GM19463 (cell line): ENCODE measurements around the gene PHIP.

Experiments
- ATAC-seq: cut with Tn5 transposase; IDR thresholded peaks from one replicate; pipeline ENCODE4 v1.9.1; 2021; ENCODE audit warnings: mild to moderate bottlenecking, moderate library complexity; ENCODE audit not compliant: unreplicated experiment

Gene PHIP

DNA sequence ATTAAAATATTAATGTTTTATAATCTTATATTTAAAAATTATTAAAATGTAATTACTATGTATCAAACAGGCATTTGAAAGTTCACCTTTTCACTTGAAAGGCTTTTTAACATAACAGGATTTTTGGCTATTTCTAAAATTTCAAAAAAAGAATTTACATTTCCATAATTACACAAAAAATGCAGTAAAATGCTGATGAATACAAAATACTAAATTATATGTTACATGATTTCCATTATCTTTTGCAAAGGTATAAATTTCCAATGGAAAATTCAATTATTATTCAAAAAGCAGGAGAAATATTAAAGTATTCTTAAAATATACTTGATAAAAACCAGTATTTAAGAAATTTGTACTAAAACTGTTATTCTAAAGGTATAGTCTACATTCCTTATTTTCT is 66.1 kb downstream of the PHIP start:
- no peak for ATAC-seq

DNA sequence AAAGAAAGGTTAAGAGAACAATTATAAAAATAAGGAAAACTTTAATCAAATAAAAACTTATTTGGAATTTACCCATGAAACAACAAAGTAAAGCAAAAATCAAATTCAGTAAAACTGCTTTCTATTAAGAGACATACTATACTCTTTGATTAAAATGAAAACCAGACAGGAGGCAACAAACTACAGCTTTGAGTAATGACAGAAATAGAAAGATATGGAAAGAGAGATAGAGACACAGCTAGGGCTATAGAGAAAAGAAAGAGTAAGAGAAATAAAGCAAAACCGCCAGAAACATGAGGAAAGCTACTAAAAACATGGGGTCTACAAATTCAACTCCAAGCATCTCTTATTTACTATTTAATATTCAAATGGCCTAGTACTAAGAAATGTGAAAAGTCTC is 67.6 kb downstream of the PHIP start:
- no peak for ATAC-seq

DNA sequence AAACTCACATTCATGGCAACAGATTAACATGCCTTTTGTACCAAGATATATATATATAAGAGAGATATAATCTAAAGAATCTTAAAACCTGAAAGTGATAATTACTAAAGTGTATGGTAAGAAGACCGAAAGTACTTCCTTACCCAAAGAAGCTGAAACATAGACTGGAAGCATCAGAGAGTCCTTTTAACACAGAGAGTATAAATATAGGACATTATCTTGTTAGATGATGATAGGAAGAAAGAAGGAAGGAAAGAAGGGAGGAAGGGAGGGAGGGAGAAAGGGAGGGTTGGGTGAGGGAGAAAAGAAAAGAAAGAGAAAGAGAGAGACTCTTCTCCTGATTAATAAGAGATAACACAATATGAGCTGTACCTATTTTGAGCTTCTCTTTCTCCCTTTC is 68.2 kb downstream of the PHIP start:
- no peak for ATAC-seq

DNA sequence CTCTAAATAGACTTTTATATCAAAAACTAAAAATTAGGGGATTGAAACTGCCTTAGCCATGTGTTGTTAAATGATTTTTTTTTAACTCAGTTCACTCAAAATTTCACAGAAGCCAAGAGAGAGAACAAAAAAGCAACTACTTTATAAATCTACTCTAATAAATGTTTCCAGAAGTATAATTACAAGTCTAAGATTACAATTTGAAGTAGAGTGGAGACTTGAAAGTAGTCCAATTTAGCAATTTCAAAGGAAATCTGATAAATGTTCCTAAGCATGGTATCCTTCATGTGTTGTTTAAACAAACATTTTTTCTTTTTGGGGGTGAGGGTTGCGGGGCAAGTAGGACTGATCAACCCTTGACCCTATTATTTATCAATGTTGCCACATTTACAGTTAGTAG is 72.6 kb downstream of the PHIP start:
- no peak for ATAC-seq

DNA sequence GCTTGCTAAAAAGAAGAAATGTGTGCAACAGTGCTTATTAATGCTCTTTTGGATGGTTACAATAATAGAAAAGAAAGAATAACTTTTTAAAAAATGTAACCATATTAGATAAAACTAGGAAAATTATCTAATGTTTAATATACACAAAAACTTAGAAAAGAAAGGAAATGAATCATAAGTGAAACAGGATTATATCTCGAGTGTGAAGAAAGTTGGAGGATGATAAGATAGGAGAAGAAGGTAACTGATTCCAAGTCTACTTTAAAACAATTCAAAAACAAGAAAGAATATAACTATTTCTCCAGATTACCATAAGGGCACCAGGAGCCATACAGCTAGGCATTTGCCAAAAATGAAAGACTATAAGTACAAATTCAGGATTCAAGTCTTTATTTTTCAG is 73.0 kb downstream of the PHIP start:
- no peak for ATAC-seq

DNA sequence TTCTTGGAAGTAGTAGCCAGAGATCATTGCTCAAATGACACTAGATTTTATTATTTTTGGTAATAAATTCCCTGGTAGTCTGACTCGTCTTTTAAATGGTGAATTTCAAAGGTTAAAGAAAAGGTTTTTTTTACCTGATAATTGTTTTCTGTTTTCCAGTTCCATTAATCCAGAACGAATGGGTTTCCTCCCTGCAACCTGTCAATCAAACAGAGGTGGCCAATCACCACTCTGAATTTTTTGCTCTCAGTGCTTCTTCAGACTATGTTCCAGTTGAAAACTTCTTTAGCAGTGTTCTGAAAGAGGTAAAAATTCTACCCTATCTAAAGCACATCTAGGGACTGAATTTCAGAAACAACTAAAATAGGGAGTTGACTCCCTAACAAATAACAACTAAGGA is 73.8 kb downstream of the PHIP start:
- no peak for ATAC-seq

DNA sequence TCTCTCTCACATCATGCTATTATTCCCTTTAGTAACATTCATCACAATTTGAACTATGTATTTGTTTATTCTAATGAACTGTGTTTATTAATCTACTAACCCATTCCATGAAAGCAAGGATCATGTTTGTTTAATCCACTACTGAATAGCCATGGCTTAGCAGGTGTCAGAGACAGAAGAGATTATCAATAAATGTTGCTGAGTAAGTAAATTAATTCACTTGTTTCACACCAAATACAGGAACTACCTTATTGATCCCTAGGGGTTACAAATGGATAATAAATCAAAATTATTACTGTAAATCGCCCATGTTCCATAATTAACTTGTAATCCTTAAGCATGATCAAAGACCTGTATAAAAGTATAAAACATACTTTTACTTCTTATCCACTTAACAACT is 76.6 kb downstream of the PHIP start:
- no peak for ATAC-seq

DNA sequence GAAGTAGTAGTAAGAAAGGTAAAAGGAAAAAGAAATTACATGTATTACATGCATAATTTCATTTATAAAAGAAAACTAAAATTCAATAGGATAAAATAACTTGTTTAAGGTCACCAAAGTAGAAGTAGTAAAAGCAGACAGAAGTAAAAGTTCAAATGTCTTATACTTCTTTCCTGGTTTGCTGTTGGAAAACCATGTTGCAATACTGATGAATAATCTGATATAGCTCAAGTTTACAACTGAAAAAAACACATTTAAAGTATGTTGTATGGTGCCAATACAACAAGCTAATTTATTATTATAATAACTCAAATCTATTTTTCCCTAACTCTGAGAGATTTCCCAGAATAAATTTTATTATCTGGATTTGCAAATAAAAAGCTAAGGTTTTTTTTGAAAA is 78.3 kb downstream of the PHIP start:
- ATAC-seq = no peak

DNA sequence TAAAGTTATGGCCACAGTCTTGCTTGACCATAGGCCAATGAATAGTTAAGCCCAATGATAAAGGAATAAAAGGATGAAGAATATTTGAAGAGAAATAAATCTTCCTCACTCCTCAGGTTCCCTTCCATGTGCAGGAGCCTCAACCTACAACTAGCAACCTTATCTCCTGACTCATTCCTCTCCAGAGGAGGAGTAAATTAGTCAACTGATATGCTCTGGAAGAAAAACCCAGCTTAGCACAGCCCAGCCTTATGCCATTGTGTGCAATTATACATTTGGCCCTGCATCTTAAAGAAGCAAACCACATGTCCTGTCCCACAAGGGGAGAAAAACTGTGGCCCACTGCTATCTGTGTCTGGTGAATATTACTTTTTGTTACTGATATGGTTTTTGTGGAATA is 82.1 kb downstream of the PHIP start:
- no peak for ATAC-seq

DNA sequence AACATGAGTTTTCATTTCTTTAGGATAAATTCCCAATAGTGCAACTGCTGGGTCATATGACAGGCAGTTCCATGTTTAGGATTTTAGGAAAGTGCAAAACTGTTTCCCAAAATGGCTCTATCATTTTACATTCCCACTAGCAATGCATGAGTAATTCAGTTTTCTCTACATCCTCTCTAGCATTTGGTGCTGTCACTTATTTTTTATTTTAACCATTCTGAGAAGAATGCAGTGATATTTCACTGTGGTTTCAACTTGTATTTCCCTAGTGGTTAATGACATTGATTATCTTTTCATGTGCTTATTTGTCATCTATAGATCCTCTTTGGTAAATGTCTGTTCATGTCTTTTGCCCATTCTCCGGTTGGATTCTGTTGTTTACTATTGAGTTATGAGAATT is 82.7 kb downstream of the PHIP start:
- no peak for ATAC-seq

DNA sequence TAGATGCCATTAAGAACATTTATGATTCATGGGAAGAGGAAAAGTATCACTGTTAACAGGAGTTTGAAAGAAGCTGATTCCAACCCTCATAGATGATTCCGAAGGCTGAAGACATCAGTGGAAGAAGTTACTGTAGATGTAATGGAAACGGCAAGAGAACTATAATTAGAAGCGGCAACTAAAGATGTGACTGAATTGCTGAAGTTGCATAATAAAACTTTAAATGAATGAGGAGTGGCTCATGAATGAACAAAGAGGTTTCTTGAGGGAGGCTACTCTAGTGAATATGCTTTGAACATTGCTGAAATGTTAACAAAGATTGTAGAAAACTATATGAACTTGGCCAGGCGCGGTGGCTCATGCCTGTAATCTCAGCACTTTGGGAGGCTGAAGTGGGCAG is 84.1 kb downstream of the PHIP start:
- no peak for ATAC-seq

DNA sequence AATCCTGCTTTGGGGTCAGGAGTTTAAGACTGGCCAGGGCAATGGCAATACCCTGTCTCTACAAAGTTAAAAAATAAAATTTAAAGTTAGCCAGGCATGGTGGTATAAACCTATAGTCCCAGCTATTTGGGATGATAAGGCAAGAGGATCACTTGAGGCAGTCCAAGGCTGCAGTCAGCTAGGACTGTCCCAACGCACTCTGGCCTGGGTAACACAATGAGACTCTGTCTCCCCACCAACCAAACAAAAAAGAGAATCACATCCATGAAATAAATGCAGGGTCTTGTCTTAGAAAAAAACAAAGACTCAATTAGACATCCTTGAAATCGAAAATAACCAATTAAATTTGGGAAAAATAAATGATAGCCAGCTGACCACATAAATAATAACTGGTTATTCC is 88.9 kb downstream of the PHIP start:
- no peak for ATAC-seq

DNA sequence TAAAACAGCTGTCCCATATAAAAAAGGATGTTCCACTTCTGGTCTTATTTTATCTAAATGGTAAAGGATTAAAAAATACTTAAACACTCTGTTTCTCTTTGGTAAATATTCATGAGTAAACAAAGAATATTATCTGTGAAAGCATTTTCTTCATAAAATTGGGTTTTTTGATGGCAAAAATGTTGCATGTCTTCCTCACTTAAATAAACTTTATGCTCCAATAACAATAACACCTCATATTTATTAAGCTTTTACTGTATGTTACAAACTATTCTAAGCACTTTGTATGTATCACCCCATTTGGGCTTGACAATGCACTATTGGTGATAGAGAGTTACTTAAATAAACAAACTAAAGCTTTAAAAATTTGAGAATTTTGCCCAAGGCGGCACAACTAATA is 91.9 kb downstream of the PHIP start:
- no peak for ATAC-seq

DNA sequence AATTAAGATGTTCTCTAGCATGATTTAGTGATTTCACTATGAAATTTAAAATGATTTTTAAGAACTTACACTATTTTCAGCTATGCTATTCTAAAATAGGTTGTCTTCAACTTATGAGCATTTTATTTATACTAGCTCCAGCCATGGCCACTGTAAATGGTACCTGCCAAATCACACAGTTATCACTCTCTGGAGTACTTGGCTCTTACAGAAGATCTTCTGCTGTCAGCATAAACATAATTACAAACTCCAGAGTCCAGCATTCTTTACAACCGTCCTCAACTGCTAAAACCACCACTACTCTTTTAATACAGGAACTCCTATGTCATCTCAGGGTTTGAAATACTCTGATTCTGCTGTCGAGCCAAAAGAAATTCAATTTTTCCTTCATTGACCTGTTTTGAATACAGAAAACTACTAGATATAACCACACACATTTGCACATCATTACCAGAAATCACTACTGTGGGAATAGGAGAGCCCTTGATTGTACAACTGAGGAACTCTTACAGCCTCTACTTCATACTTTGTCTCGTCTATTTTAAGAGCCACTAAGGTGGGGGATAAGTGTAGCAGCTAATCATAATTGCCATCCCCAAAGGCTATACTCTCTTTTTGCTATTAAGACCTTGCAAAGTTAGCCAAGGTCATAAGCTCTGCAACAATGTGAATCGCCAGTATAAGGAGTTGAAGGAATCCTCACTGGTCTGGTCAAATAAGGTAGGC is 93.7 kb downstream of the PHIP start:
- ATAC-seq = no peak

DNA sequence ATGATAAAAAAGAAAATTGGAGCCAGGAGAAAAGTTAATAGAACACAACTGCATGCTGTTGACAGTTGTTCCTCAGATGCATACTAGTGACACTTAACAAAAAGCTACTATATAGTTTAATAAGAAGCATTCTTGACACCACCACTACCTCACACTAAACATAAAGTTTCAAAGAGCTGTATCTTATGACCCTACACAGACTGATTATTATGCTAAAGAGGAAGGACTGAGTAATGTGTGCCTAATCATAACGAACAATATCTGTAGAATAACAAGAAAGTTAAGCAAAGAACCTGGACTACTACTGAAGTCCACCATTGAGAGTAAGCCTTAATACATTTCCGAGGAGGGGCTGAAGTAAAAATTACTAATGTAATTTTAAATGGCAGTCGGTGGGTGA is 110.9 kb downstream of the PHIP start:
- no peak for ATAC-seq

DNA sequence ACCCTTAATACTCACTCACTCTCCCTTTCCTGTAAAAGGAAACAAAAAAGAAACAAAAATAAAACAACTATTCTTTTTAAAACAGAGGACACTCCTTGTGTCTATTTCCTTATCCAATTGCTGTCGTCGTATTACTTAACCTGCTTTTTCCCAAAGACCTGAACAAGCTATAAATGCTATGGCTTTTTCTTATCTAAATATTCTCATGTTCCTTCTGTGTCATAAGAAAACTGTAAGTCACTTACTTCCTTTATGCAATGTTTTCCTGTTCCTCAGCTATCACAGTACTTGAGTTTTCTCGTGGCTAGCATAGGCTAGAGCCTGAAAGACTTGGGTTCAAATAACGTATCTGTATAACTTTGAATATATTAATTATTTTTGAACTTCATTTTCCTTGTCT is 111.5 kb downstream of the PHIP start:
- ATAC-seq = no peak

DNA sequence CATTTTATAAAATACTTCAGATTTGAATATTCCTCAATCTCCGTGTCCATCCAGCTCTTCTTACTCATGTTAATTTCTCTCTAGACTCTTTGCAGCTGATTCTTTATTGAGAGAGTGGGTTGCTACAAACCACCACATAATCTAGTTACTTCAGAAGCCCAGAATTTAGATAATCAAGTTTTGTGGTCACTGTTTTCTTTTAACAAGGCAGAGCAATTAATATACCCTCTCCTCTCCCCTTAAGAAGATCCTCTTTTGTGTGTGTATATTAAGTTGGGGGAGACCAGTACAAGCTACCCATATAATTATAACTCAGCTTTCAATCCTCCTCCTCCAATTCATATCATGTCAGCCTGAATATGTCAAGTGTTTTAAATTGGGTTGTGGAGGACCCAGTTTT is 115.6 kb downstream of the PHIP start:
- no peak for ATAC-seq

DNA sequence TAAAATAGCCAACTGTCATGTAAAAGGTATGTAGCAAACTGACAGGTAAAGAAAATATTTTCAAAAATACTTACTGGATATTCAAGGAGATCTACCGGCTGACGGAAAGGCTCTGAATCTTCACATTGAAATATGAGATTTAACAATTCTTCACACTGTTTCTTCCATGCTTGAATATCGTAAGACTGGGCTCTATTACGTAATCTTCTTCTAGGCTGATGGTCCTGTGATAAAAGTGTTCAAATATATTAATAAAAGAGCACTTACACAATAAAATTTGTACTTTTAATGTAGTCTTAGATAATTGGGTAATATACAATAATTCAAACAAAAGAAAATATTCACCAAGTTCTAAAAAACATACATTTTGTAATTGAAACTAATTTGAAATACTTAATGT is 123.3 kb downstream of the PHIP start:
- no peak for ATAC-seq

DNA sequence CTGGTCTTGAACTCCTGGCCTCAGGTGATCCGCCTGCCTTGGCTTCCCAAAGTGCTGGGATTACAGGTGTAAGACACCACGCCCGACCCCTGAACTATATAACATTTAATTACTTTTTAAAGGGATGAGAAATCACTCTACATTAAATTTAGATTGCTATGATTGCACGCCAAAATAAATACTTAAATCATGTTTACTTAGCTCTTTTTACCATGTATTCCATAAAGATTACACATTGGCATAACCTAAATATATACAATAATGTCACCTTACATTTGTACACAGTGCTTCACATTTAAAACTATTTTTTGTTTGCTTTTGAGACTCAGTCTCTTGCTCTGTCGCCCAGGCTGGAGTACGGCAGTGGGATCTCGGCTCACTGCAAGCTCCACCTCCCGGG is 124.3 kb downstream of the PHIP start:
- no peak for ATAC-seq

DNA sequence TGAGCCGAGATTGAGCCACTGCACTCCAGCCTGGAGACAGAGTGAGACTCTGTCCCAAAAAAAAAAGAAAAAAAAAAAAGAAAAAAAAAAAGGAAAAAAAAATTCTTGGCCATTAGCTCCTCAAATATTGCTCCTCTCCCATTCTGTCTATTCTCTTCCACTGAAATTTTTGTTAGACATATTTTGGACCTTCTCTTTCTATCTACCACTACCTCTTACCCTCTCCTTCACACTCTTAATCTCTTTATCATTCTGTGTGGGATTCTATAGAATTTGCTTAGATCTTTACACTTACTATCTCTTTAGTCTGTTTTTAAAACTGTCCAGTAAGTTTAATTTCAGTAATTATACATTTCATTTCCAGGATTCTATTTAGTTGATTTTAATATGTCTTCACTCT is 125.7 kb downstream of the PHIP start:
- no peak for ATAC-seq

DNA sequence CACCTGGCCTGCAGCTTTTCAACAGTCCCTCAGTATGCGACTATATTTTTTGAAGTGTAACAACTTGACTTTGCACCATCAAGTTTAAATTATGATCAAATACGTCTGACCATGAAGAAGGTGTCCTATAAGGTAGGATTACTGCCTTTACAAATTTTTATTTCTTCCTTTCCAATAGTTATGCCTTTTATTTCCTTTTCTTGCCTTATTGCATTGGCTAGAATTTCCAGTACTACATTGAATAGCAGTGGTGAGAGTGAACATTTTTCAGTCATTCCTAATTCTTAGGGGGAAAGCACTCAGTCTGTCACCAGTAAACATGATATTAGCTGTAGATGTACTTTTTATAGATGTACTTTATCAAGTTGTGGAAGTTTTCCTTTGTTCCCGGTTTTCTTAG is 129.3 kb downstream of the PHIP start:
- ATAC-seq = no peak

DNA sequence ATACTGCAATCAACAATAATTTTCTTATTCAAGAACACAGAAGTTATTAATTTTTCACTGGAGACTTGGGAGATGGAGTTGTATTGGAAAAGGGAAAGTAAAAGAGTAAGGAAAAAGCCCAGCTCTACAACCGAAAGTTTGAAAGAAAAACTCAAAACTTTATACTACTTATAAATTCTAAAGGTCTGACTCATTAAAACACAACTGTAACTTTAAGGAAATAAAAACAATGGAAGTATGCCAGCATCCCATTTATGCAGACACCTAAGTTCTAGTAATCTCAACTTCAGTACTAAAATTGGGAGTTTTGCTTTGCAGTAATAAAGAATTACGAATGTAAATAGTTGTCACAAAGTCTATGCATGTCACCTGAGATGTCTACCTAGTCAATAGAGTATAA is 130.1 kb downstream of the PHIP start:
- ATAC-seq = no peak

DNA sequence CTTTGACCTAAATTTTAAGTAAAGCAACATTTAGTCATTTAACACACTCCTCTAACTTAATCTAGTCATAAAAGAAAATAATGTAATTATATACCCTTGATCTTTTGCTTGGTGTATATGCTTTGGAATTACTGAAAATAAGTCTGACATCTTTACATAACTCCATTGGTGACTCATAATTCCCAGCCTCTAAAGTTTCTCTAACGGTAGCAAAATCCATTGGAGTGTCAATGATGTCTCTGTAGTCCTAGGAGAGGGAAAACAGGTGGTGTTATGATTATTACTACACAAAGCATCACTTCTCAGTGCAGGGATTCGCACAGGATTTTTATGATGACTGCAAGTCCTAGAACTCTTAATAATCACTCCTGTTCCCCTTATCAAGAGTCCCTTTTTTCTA is 130.5 kb downstream of the PHIP start:
- ATAC-seq = no peak

DNA sequence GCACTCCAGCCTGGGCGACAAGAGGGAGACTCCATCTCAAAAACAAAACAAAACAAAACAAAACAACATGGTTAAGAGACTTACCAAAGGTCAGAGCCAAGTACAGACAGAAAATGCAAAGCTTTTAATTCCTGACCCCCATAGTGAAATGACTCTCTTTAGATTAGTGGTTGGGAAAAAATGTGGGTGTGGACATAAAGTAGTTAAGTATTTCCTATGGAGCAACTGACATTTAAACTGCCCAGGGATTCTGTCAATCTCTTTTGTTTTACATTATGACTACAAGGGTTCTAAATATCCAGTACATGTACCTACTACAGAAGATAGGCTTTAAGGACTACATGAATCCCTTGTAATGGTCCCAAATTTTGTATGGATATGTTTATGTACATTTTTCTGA is 135.6 kb downstream of the PHIP start:
- no peak for ATAC-seq
